Chondrocyte (in vitro differentiated cells): Measurements from ENCODE around the gene MRPL37. TPM values are rescaled to one million over a fixed set of nuclear protein-coding genes. Genes with fewer than 3 reads are reported as not detected.
A peak's percentile ranks its signal among the peaks of the same experiment; 100 is the strongest.
"Not testable (repeated sequence)": the region's sequence is repeated elsewhere in the genome, so short reads cannot be mapped to it uniquely, and the experiment has no call there.

ENCODE experiments used
- DNase-seq: peaks from one replicate; pipeline ENCODE4 v3.0.0; 2021; ENCODE audit warnings: mixed read lengths, low spot score
- H3K27ac Mint-ChIP-seq: one replicate; pipeline ENCODE4 v1.8.0; 2021; ENCODE audit warnings: mild to moderate bottlenecking, moderate library complexity, mixed read lengths; ENCODE audit not compliant: unreplicated experiment
- H3K27me3 Mint-ChIP-seq: 2 replicates; pipeline ENCODE4 v1.8.0; 2021; ENCODE audit warnings: low read depth, mixed read lengths
- H3K36me3 Mint-ChIP-seq: 2 replicates; pipeline ENCODE4 v1.8.0; 2021; ENCODE audit warnings: low read depth, mixed read lengths
- H3K4me1 Mint-ChIP-seq: 2 replicates; pipeline ENCODE4 v1.8.0; 2021; ENCODE audit warnings: low read depth, mild to moderate bottlenecking, mixed read lengths
- H3K4me3 Mint-ChIP-seq: one replicate; pipeline ENCODE4 v1.8.0; 2021; ENCODE audit warnings: mild to moderate bottlenecking, moderate library complexity, mixed read lengths; ENCODE audit not compliant: unreplicated experiment
- H3K9me3 Mint-ChIP-seq: 2 replicates; pipeline ENCODE4 v1.8.0; 2021; ENCODE audit warnings: low read depth, mixed read lengths
- total RNA-seq: library from RNA; stranded (reverse); gene quantifications from 3 replicates; pipeline ENCODE4 v1.2.1, GENCODE V29; 2021
- TF ChIP-seq, protein P1 (sequence below): fragments of 200-600 bp; sonication (generic); IDR thresholded peaks from 2 replicates; pipeline ENCODE4 v1.5.0; 2021; ENCODE audit warnings: antibody characterized with exemption, mild to moderate bottlenecking, moderate library complexity

MRPL37 gene
- total RNA-seq, 1 donor from 2014 or later: 66.9 TPM

DNA sequence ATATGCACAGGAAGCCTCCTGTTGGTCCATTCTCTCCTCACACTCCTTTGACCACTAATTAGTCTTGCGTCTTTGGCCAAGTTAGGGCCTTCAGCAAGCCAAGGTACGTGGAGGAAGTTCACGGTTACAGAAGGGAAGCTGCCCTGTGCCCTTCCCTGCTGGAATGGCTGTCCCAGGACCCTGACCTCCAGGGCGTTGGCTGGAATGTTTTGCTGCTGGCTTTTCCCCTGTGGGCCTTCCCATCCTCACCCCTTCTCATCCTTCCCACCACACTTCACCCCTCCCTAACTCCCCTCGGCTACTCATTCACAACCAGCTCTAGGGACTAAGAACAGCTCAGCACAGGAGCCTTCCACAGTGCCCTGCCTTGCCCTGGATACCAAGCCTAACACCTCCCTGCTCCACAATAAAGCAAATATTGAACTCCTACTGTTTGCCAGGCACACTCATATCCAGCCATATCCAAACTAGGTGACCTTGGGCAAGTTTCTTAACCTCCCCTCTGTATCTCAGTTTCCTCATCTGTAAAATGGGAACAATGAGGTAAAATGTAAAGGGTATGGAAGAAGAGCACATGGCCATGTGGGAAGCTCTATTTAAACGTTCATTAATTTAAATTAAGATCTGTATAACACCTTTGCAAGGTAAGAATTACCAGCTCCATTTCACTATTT lies 38.3 kb upstream of the MRPL37 start:
- TF ChIP-seq, protein P1, sequence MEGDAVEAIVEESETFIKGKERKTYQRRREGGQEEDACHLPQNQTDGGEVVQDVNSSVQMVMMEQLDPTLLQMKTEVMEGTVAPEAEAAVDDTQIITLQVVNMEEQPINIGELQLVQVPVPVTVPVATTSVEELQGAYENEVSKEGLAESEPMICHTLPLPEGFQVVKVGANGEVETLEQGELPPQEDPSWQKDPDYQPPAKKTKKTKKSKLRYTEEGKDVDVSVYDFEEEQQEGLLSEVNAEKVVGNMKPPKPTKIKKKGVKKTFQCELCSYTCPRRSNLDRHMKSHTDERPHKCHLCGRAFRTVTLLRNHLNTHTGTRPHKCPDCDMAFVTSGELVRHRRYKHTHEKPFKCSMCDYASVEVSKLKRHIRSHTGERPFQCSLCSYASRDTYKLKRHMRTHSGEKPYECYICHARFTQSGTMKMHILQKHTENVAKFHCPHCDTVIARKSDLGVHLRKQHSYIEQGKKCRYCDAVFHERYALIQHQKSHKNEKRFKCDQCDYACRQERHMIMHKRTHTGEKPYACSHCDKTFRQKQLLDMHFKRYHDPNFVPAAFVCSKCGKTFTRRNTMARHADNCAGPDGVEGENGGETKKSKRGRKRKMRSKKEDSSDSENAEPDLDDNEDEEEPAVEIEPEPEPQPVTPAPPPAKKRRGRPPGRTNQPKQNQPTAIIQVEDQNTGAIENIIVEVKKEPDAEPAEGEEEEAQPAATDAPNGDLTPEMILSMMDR: no peak
- no peak for DNase-seq
- Mint-ChIP-seq H3K36me3 (no peaks in the 10 kb centered on the region), H3K4me1 (peaks cover 10% of the 10 kb centered on the region), H3K4me3 (no peak overlapping the region), H3K27ac (no peak overlapping the region), H3K9me3 (no peaks in the 10 kb centered on the region), H3K27me3 (no peaks in the 10 kb centered on the region)

DNA sequence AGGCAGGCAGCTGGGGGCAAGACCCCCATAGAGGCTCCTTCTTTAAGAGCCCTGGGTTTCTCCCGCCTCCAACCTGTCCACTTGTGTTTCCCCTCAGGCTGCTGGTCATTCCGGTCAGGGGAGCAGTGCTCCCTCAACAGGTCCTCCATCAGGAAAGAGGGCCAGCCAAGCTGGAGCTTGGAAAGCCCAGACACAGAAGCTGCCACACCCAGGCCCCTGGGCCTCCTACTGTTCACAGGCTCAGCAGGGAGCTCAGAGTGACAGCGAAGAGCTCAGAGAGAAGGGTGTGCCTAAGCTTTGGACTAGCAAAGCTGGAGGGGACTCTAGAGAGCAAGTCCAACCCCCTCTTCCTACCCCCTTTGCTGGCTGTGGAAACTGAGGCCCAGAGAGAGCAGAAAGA lies 36.9 kb upstream of the MRPL37 start:
- Mint-ChIP-seq H3K27me3 (no peaks in the 10 kb centered on the region), H3K27ac (no peak overlapping the region), H3K36me3 (no peaks in the 10 kb centered on the region), H3K4me1 (peaks cover 10% of the 10 kb centered on the region), H3K9me3 (no peaks in the 10 kb centered on the region), H3K4me3 (no peak overlapping the region)
- peak; percentile 44 for DNase-seq
- TF ChIP-seq, protein P1: no peak

DNA sequence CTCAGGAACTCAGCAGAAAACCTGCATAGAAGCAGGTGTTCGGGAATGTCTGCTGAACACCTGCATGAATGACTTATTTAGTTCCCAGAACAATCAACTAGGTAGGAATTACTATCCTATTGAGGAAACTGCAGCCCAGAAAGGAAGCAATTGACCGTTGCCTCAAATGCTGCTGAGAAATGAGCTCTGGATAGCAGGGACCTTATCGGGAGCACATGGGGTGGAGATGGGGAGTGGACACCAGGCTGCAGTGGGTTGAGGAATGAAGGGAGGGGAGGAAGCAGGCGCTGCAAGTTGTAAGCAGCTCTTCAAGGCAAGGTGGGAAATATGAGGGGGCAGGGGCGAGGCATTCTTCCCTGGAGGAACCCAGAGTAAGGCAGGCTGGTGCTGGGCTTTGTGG lies 36.4 kb upstream of the MRPL37 start:
- no peak overlapping the region for H3K4me3 Mint-ChIP-seq
- no peaks in the 10 kb centered on the region for H3K9me3 Mint-ChIP-seq
- TF ChIP-seq, protein P1: no peak
- H3K27me3 Mint-ChIP-seq: no peaks in the 10 kb centered on the region
- peaks cover 10% of the 10 kb centered on the region for H3K4me1 Mint-ChIP-seq
- H3K27ac Mint-ChIP-seq: no peak overlapping the region
- DNase-seq: peak; percentile 9
- no peaks in the 10 kb centered on the region for H3K36me3 Mint-ChIP-seq

DNA sequence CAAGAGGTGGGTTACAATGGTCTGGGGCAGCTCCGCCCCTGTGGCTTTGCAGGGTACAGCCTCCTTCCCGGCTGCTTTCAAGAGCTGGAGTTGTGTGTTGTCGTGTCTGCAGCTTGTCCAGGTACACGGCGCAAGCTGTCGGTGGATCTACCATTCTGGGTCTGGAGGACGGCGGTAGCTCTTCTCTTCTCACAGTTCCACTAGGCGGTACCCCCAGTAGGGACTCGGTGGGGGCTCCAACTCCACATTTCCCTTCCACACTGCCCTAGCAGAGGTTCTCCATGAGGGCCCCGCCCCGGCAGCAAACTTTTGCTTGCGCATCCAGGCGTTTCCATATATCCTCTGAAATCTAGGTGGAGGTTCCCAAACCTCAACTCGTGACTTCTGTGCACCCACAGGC lies 34.8 kb upstream of the MRPL37 start:
- TF ChIP-seq, protein P1: no peak
- H3K36me3 Mint-ChIP-seq: no peaks in the 10 kb centered on the region
- no peak overlapping the region for H3K27ac Mint-ChIP-seq
- H3K4me1 Mint-ChIP-seq: peaks cover 7% of the 10 kb centered on the region
- peak; percentile 56 for DNase-seq
- H3K4me3 Mint-ChIP-seq: no peak overlapping the region
- H3K27me3 Mint-ChIP-seq: no peaks in the 10 kb centered on the region
- H3K9me3 Mint-ChIP-seq: no peaks in the 10 kb centered on the region

DNA sequence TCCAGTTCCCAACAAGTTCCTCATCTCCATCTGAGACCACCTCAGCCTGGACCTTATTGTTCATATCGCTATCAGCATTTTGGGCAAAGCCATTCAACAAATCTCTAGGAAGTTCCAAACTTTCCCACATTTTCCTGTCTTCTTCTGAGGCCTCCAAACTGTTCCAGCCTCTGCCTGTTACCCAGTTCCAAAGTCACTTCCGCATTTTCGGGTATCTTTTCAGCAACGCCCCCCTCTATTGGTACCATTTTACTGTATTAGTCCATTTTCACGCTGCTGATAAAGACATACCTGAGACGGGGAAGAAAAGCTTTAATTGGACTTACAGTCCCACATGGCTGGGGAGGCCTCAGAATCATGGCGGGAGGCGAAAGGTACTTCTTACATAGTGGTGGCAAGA lies 33.6 kb upstream of the MRPL37 start:
- H3K27me3 Mint-ChIP-seq, H3K4me1 Mint-ChIP-seq: not testable (repeated sequence)

More for the DNA sequence above, 33.6 kb upstream of the MRPL37 start:
- not testable (repeated sequence) for H3K9me3 Mint-ChIP-seq, H3K27ac Mint-ChIP-seq, H3K36me3 Mint-ChIP-seq, H3K4me3 Mint-ChIP-seq, DNase-seq
